GM12875 (cell line): ENCODE measurements around the gene RBM42.

ENCODE experiments used
- H3K4me3 ChIP-seq: one replicate; pipeline ENCODE4 v1.5.1; 2011; ENCODE audit warnings: low read depth, low read length, control low read depth
- CTCF ChIP-seq: IDR thresholded peaks from 2 replicates; pipeline ENCODE4 v1.5.1; 2011; ENCODE audit warnings: low read depth, mild to moderate bottlenecking, control low read depth, inconsistent platforms, low read length, moderate library complexity, borderline replicate concordance; ENCODE audit not compliant: insufficient read depth

Gene RBM42

DNA sequence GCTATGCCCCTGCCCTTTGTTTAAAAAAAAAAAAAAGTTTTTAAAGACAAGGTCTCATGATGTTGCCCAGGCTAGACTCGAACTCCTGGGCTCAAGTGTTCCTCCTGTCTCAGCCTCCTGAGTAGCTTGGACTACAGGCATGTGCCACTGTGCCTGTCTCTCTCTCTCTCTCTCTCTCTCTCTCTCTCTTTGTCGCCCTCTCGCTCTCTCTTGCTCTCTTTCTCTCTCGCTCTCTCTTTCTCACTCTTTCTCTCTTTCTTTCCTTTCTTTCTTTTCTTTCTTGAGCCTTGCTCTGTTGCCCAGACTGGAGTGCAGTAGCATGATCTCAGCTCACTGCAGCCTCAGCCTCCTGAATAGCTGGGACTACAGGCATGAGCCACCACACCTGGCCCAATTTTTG is 26.8 kb downstream of the RBM42 start:
- no peak for TF ChIP-seq CTCF
- no peak overlapping the region for H3K4me3 ChIP-seq

DNA sequence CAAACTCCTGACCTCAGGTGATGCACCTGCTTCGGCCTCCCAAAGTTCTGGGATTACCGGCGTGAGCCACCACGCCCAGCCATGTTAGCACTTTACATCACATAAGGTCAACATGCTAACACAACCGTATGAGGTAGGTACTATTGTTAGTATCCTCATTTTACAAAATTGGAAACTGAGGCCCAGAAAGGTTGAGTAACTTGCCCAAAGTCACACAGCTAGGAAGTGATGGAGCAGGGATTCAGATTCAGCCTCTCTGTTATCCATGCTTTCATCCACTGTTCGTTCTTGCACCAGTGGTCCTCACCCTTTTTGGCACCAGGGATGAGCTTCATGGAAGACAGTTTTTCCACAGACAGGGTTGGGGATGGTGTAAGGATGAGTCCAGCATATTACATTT is 27.9 kb downstream of the RBM42 start:
- H3K4me3 ChIP-seq: no peak overlapping the region
- no peak for TF ChIP-seq CTCF

DNA sequence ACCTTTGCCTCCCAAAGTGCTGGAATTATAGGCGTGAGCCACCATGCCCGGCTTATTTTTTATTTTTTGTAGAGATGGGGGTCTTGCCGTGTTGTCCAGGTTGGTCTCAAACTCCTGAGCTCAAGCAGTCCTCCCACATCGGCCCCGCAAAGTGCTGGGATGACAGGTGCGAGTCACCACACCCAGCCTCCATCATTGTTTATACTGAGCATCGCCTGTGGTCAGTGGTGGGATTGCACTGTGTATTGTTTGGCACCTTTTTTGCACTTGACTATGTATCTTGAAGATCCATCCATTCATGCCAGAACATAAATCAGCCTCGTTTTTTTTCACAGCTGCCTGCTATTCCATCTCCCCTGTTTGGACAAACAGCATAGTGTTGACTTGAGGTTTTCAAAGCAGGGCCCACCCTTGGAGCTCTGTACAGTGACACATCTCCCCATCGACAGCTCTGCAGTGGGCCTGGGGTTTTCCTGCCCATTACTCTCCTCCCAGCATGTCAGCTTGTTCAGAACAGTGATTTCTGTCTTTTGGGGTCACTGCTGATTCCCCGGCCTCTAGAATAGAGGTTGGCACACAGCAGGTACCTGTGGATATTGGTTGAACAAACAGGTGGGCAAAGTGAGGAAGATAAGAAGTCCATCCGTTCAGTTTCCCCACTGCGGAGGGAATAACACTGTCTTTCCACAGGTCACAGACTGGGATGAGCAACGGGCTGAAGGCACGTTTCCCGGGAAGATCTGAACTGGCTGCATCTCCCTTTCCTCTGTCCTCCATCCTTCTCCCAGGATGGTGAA is 29.3 kb downstream of the RBM42 start:
- no peak for TF ChIP-seq CTCF
- no peak overlapping the region for H3K4me3 ChIP-seq

DNA sequence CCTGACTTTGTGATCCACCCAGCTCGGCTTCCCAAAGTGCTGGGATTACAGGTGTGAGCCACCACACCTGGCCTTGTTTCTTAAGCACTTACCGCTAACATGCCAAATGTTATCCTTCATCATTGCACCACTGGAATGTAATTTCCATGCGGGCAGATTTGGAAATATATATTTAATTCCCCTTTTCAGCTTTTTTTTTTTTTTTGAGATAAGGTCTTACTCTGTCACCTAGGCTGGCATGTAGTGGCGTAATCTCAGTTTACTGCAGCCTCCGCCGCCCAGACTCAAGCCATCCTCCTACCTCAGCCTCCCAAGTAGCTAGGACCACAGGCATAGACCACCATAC is 33.1 kb downstream of the RBM42 start:
- no peak for TF ChIP-seq CTCF
- H3K4me3 ChIP-seq: no peak overlapping the region

GRCh38 chr19:35663981-35664380 is 35.1 kb downstream of the RBM42 start:
- no peak for TF ChIP-seq CTCF
- H3K4me3 ChIP-seq: no peak overlapping the region

GRCh38 chr19:35665157-35665556 is 36.3 kb downstream of the RBM42 start:
- H3K4me3 ChIP-seq: no peak overlapping the region
- TF ChIP-seq CTCF: no peak

DNA sequence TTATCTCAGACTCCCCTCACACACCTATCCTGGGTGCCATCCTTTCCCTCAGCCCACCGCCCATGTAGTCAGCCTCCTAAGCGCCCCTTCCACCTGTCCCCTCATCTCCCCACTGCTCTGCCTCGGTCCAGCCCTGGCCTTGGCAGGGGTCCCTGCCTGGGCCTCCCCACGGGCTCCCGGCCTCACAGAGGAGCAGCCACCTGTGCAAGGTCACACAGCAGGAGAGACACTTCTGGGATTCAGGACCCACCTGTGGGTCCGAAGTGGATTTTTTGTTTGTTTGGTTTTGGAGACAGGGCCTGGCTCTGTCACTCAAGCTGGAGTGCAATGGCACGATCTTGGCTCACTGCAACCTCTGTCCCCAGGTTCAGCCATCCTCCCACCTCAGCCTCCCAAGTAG is 36.8 kb downstream of the RBM42 start:
- no peak for TF ChIP-seq CTCF
- no peak overlapping the region for H3K4me3 ChIP-seq
